Pulmonary artery endothelial cell (primary cell): ENCODE measurements around the gene YIF1A. TPM values are rescaled to one million over a fixed set of nuclear protein-coding genes. Genes with fewer than 3 reads are reported as not detected.

ENCODE experiments used
- DNase-seq: peaks from one replicate; pipeline ENCODE4 v3.0.0-alpha.2; 2011; ENCODE audit warnings: low read depth, low spot score
- total RNA-seq: library from RNA; depleted of rRNA; stranded (reverse); fragments of >200 nt; gene quantifications from 2 replicates; pipeline ENCODE4 v1.2.3, GENCODE V29; 2014

YIF1A gene
- total RNA-seq, 1 donor from 2014 or later, result 204 TPM

GRCh38 chr11:66247801-66248200 is 41.1 kb downstream of the YIF1A start:
- no peak for DNase-seq

- no peak for DNase-seq
Measured at GRCh38 chr11:66247295-66247694, 41.6 kb downstream of the YIF1A start.

DNA sequence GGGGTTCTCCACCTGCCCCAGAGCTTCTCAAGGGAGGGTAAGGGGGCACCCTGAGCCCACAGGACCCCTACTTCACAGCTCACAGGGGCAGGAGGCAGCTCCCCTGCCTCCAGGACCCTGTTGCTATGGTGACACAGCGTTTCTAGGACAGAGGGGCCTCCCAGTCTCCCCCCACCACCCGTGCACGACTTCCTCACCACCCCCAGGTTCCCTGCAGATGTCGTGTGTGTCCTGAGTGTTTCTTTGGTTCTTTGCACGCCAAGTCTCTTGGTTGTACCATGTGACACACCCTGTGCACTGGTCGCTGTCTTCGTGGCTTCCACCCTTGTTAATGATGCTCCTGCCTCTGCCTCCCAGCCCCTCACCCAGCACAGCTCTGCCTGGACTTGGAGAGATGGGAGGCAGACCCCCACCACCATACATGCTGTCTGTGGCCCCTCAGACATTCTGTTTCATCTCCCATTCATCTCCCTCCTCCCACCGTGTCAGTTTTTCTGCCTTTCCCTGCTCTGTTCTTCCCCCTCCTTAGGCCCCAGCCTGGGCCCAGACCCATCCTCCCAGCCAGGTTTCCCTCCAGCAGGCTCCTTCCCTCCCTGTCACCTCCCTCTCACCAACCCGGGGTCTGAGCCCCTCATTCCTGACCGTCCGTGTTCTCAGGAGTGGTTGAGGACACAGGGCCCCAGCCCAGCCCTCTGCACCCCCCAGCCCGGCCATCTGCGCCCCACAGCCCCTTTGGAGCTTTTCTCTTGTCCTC is 45.0 kb downstream of the YIF1A start:
- DNase-seq, result no peak

DNA sequence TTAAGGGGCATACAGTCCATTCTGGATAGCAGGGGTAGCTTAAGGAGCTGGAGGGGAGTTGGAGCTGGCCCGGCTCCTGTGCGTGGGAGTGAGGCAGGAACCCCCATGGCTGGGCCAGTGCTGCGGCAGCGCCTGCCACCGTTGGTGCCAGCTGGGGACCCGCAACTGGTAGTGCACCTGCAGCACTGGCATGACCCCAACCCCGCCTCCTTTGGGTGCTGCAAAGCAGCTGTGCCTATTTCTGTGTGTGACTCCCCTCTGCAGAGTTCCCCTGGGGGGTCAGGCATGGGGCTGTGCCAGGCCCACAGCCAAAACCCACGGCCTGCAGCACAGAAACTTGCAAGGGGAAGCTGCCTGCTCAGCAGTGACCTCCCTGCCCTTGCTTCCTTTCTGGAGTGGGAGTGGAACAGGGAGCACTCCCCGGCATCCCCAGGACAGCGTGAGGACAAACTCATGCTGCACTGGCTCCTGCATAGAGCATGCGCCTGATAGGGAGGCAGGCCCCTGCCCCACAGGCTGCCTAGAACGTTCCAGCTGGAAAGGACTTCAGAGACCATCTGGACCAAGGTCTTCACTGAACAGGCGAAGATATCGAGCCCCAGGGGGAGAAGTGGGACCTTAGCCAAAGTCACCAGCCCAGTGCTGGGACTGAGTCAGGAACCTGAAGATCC is 46.7 kb downstream of the YIF1A start:
- DNase-seq, result no peak

GRCh38 chr11:66240781-66241136 is 48.2 kb downstream of the YIF1A start:
- no peak for DNase-seq

DNA sequence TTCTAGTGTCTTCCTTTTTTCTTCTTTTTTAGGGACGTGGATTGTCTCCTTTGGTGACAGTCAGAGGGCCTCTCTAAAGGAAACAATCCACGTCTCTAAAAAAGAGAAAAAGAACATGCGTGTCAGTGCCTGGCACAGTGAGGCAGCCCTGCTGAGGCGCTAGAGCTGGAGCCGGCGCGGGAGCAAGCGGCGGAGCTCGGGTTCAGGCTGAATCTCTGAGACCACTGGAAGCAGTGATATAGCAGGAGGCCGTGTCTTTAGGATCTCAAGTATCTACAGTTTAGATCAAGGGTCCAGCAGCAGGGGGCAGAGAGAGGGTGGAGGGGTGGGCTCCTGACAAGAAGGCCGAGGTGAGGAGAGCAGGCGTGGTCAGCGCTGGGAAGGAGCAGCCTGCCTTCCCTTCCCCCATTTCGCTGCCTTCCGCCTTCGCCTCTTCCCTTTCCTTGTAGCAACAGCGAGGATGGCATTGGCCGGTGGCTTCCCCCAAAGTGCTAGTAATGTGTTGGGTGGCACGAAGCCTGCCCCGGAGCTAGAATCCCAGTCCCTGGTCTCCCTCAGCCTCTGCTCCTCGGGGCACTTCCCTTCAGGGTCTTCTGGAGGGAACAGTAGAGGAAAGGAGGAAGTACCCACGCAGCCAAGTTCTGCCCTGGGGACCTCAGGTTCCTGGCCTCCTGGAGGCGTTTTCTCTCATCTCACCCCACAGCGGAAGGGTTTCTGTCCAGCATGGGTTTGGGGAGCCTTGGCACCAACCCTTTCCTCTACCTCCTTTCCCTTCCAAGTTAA is 48.8 kb downstream of the YIF1A start:
- no peak for DNase-seq

GRCh38 chr11:66239511-66239910 is 49.4 kb downstream of the YIF1A start:
- DNase-seq, result no peak

DNA sequence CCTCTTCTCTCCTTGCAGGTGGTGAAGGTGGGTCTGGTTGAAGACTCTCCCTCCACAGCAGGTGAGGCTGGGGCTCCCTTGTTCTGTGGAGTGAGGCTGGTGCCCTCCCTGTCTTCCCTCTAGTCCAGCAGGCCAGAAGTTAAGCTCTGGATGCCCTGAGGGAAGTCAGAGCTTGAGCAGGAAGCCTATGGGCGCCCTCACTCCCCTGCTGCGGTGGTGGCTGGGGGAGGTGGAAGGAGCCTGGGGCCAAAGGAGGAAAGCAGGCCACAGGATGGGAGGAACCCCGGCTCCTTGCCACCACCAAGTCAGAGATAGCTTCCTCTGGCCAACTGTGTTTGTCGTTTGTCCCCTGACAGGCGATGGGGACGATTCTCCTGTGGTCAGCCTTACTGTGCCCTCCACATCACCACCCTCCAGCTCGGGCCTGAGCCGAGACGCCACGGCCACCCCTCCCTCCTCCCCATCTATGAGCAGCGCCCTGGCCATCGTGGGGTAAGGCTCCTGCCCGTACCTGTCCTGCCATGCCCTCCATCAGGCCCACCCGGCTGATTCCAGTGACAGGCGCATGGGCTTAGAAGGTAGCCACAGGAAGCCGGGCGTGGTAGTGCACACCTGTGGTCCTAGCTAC is 50.0 kb downstream of the YIF1A start:
- DNase-seq, result no peak

DNA sequence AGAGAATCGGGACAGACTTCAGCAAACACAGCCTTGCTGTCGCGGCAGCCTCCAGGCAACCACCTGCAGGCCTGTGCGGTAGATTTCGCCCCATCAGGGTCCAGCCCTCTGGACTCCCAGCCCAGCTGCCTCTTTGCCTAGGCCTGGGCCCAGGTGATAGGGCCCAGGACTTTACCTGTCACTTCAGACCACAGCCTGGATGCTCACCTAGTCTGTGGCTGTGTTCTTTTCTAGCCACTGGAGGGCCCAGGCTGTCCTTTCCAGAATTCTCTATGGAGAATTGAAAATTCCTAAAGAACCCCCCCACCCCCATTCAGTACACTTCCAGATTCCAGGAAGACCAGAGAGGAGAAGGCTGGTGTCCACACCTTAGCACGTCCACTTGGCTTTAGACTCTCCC is 51.1 kb downstream of the YIF1A start:
- DNase-seq, result no peak

DNA sequence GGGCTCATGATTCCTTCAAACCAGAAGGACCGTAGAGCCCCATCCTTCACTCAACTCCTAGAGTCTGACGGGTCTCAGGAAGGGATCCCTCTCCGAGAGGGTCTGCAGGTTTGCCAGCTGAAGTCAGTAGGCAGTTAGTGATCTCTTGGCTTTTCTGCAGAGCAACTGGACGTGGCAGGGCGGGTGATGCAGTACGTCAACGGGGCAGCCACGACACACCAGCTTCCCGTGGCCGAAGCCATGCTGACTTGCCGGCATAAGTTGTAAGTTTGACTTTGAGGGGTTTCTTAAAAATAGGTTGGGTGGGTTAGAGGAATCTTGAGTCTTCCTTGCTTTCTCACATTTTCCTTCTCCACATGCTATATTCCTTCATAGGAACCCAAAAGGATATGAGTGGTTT is 53.8 kb downstream of the YIF1A start:
- no peak for DNase-seq

Other genes with a start within 250 kb of the YIF1A start
- 0.07 and 0.14 TPM in 2 replicates for gene GAL3ST3, start 240.0 kb downstream of the YIF1A start, total RNA-seq
- 107 and 129 TPM in 2 replicates for gene SF3B2, start 236.8 kb downstream of the YIF1A start, total RNA-seq
- 17.5 and 21.9 TPM in 2 replicates for gene PACS1, start 218.9 kb downstream of the YIF1A start, total RNA-seq
- 12.0 and 12.1 TPM in 2 replicates for gene KLC2, start 31.4 kb downstream of the YIF1A start, total RNA-seq
- gene RAB1B, start 20.5 kb downstream of the YIF1A start, total RNA-seq, result 79.5 and 83.3 TPM in 2 replicates
- 0.04 and 0.07 TPM in 2 replicates for gene CNIH2, start 11.0 kb downstream of the YIF1A start, total RNA-seq
- not detected in 2 replicates for gene TMEM151A, start 2.8 kb upstream of the YIF1A start, total RNA-seq
- gene CD248, start 27.9 kb upstream of the YIF1A start, total RNA-seq, result 0.04 TPM in 1 of 2 replicates, not detected in the other
- gene RIN1, start 47.3 kb upstream of the YIF1A start, total RNA-seq, result 4.7 and 6.4 TPM in 2 replicates
- 80.5 and 86.2 TPM in 2 replicates for gene BRMS1, start 56.0 kb upstream of the YIF1A start, total RNA-seq
- gene B4GAT1, start 58.5 kb upstream of the YIF1A start, total RNA-seq, result 34.2 and 36.7 TPM in 2 replicates
- 0.33 and 0.85 TPM in 2 replicates for gene SLC29A2, start 82.6 kb upstream of the YIF1A start, total RNA-seq
- gene NPAS4, start 131.9 kb upstream of the YIF1A start, total RNA-seq, result not detected in 2 replicates
- gene MRPL11, start 149.7 kb upstream of the YIF1A start, total RNA-seq, result 46.9 and 48.5 TPM in 2 replicates
- 4.0 and 5.2 TPM in 2 replicates for gene PELI3, start 177.8 kb upstream of the YIF1A start, total RNA-seq
- gene DPP3, start 191.3 kb upstream of the YIF1A start, total RNA-seq, result 65.5 and 89.1 TPM in 2 replicates
- 17.4 and 27.7 TPM in 2 replicates for gene BBS1, start 221.5 kb upstream of the YIF1A start, total RNA-seq